NCI-H1436 (cell line): ENCODE data around the gene ZNF598.
A peak's percentile ranks its signal among the peaks of the same experiment; 100 is the strongest.
"Not testable (repeated sequence)": the region's sequence is repeated elsewhere in the genome, so short reads cannot be mapped to it uniquely, and the experiment has no call there.

Source experiments
- DNase-seq: peaks from one replicate; lab custom pipeline; 2025; lab: John Stamatoyannopoulos, UW

The ZNF598 gene

GRCh38 chr16:2040041-2040786 lies 30.6 kb upstream of the ZNF598 start:
- no peak for DNase-seq

DNA sequence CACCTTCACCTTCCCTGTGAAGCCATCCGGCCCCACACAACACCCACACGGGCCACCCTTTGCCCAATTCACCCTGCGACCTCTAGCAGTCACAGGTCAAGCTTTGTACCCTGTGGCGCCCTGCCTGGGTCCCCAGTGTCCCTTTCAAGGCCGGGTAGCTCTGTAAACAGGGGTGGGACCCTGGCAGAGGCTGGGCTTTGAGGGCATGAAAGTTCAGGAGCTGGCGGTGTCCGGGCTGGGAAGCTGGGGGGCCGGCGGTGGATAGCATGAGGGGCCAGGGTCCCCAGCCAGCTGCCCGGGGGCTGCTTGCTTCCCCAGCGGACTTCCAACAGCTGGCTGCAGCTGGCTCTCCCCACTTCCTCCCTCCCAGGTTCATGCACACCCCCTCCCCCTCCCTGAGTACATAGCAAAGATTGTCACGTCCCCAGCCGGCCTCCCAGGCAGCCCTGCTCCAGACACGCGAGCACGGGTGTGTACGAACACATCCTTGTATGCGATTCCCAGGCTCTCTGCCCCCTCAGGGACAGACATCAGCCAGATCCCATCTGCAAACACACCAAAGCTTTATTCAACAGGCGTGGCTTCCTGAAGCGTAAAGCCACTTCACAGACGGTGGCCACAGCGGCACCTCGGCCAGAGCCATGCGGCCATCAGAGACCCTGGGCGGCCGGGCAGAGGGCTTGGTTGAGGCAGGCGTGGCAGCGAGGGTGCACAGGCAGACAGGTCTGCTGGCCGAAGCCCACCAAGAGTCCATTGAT lies 29.8 kb upstream of the ZNF598 start:
- no peak for DNase-seq

DNA sequence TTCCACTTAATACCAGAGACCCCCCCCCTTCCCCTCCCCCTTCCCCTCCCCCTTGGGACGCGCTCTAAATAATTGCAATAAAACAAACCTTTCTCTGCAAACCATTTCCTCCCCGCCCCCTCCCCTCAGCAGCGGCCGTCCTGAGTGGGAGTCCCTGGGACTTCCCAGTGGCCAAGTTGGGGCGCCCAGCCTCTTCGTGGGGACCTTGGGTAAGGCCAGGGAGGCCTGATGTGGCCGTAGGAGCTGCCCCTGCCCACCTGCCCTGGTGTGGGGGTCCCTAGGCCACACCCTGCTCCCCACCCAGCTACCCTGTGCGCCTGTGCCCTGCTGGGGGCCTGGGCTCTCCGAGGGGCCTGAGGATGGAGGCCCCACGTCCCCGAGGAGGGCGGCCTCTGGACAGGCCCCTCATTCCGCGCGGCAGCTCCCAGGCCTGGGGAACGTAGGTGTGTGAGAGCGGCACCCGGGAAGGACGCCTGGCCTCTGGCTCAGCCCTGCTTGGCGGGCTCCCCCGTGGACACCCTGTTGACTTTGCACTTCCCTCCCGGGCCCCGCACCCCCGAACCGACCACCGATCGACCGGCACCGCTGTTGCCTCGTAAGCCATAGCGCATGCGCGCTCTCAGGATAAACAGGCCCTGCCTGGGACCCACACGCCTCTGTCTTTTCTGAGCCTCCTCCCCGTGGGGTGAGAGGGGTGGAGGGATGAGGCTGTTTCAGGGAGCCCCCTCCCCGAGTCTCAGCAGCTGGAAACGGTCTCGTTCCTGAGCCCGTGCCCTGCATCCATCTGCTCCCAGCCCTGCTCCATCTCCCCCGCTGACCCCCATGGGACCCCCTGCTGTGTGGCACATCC lies 29.0 kb upstream of the ZNF598 start:
- no peak for DNase-seq

DNA sequence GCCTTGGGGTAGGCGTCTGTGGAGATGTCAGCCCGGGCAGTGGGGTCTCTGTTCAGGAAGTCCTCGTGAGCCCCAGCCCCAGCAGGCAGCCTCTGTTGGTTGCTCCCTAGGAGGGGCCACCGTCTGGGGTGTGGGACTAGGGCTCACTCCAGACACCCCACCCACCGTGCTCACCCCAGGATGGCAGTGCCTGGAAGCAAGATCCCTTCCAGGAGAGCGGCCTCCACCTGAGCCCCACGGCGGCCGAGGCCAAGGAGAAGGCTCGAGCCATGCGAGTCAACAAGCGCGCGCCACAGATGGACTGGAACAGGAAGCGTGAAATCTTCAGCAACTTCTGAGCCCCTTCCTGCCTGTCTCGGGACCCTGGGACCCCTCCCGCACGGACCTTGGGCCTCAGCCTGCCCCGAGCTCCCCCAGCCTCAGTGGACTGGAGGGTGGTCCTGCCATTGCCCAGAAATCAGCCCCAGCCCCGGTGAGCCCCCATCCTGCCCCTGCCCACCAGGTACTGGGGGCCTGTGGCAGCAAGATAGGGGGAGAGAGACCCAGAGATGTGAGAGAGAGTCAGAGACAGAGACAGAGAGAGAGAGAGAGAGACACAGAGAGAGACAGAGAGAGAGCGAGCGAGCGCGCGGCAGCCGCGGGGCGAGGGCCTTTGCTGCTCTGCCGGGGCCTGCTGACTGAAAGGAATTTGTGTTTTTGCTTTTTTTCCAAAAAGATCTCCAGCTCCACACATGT lies 28.2 kb upstream of the ZNF598 start:
- DNase-seq = no peak

DNA sequence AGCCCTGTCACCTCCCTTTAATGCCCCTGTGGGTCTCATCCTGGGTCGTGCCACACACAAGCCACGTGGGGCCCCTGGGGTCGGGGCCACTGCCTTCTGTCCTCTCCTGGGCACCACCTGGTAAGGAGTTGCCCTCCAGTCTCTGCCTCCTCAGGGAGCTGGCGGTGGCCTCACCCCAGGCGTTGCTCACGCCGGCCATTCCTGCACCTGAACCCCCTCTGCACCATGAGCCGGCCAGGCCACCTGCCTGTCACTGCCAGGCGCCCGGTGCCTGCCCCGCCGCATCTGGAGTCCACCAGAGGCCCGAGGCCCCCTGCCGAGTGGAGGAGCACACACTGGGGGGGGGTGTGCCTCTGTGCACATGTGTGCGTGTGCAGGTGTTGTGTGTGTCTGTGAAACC lies 27.5 kb upstream of the ZNF598 start:
- DNase-seq = no peak

- DNase-seq = no peak
Observed at GRCh38 chr16:2036200-2036966, 26.8 kb upstream of the ZNF598 start.

GRCh38 chr16:2035431-2036199 lies 26.0 kb upstream of the ZNF598 start:
- DNase-seq = peak; percentile 17

GRCh38 chr16:2034696-2035430 lies 25.2 kb upstream of the ZNF598 start:
- DNase-seq = no peak

DNA sequence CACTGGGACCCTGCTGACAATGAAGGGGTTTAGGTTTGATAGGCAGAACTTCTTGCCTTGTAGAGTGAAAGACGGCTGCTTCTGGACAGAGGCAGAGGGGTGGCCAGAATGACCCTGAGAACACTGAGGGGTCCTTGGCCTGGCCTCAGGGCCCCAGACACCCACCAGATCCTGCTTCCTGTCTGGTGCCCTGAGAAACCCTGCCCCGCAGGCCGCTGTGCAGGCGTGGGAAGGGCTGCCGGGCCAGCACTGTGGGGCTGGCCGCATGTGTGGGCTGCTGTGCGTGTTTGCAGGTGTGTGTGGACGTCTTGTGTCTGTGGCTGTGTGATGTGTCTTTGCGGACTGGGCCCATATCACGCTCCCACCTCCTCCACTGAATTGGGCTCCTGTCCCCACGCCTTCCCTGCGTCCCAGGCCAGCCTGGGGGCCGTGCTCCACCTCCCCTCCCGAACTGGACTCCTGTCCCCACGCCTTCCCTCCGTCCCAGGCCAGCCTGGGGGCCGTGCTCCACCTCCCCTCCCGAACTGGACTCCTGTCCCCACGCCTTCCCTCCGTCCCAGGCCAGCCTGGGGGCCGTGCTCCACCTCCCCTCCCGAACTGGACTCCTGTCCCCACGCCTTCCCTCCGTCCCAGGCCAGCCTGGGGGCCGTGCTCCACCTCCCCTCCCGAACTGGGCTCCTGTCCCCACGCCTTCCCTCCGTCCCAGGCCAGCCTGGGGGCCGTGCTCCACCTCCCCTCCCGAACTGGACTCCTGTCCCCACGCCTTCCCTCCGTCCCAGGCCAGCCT lies 24.5 kb upstream of the ZNF598 start:
- not testable (repeated sequence) for DNase-seq

DNA sequence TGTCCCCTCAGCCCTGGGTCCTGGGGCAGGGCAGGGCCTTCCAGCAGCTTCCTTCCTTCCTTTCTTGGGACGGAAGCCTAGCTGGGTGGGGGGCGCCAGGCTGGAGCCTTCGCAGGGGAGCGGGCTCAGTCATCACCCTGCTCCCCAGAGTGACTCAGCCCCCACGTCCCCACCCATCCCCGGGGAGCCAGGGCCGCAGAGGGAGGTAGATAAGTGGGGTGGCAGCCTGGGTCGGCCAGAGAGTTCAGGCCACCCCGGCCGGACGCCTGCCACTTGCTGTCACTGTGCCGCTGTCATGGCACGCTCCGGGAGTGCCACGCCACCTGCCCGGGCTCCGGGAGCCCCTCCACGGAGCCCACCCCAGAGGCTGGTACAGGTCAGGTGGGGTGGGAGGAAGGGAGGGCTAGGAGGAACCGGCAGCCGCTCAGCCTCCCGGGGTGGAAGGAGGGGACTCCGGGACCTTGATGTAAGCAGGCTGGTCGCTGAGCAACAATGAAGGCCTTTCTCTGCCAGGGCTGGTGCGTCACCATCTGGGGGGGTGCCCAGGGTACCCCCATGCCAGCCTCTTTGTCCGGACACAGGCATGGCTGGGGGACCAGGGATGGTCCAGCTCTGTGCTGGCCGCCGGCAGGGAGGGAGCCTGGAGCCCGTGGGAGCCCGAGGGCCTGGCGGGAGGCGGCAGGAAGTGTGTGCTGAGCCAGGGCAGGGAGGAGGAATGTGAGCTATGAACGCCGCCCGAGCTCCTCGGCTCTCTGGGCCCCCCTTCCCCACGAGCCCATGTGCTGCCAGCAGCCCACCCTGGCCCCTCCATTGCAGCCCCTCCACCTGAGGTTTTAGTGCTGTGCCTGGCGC lies 23.7 kb upstream of the ZNF598 start:
- DNase-seq = no peak

DNA sequence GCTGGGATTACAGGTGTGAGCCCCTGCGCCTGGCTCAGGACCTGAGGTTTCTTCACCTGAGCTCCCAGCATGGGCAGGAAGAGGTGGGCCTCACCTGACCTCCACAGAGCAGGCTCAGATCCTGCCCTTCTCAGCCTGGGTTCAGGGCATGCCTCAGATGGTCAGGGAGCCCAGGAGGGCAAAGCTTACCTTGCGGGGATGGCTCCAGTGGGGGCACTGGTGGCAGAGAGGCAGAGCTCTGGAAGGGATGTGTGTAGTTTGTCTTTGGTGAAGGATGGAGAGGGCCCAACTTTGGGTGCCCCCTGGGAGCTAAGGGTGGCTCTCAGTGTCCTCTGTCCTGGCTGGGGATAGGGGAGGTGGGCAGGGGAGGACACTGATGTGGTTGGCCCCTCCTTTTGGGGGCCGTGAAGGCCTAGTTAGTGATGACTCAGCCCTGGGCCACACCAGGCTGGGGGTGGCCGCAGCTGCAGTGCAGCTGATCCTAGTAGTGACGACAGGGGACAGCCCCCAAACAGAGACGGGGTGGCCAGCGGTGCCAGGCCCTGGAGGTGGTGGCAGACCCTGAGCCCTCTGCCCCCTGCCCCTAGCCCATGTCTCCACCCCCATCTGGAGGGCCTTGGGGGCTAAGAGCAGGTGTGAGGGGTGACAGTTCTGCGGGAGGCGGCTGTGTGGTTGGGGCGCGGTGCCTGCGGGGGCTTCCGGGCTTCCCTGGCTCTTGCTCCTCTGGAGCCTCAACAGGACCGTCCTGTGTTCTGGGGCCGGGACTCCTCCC lies 22.9 kb upstream of the ZNF598 start:
- DNase-seq = no peak

DNA sequence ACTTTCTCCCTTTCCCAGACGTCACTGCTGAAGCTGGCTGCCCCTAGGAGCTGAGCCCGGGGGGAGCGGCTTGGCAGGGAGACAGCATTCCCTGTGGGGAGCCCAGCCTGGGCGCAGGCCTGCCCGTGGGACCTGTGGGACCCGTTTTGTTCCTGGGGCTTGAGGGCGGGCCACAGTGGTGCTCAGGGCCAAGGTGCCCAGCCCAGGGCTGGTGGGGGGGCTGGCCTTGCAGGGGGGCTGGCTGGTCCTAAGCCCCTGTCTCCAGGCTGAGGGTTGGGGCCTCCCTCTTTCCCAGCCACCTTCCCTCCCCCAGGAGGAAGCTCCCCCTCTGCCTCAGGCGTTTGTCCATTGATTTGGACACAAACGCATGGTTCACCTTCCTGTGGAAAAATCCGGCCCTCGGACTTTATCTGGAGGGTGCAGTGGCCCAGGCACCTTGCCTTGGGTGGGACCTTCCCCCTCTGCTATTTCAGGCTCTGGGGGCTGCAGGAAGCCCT lies 21.5 kb upstream of the ZNF598 start:
- no peak for DNase-seq

DNA sequence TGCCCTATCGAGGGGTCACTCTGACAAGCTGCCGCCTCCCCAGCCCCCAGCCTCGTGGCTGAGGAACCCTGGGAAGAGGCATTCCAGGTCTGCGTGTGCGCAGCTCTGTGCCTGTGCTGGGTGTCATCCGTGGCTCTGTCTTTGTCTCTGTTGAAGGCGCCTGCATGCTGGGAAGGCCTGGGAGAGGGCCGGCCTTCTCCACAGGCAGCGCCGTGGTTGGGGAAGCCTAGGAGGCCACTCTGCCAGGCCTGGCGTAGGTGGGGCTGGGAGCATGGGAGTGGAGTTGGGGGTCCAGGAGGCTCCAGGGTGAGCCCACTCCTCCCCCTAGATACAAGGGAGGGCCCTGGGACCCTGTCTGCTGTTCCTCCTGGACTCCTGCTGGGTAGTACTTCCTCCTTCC lies 20.4 kb upstream of the ZNF598 start:
- no peak for DNase-seq

DNA sequence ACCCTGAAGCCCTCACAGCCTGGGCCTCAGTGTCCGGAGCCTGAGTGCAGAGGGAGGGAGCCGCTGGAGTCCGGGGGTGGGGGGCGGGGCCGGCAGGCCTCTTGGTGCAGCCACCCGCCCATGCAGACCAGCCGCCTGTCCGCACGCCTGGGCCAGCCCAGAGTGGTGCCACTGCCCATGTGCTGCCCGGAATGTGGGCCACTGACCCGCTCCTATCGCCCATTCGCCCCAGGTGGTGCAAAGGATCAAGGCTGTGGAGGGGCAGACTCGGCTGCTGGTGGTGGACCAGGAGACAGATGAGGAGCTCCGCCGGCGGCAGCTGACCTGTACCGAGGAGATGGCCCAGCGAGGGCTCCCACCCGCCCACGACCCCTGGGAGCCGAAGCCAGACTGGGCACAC lies 19.7 kb upstream of the ZNF598 start:
- DNase-seq = no peak

DNA sequence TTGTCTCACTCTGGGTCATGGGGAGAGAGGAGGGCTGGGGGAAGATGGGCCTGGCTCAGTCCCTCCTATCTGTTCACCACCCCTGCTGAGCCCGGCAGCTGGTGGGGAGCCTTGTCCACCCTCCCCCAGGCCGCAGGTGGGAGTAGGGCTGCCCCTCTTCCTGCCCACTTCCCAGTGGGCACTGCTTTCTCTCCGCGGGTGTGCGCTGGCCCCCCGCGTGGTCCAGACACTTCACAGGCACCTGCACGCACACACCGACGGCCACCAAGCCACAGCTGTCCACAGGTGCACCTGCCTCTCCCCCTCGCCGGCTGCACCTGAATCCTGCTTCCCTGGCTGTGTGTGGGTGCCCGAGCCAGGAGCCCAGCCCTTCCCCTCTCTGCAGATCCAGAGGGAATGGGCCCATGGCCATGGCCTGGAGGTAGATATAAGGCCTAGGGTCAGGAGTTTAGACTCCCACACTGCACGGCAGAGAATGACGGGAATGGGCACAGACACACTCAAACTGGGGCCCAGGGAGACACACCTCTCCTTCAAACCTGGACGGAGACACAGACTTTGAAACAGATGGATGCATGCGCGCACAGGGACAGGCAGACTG lies 19.1 kb upstream of the ZNF598 start:
- DNase-seq = no peak

DNA sequence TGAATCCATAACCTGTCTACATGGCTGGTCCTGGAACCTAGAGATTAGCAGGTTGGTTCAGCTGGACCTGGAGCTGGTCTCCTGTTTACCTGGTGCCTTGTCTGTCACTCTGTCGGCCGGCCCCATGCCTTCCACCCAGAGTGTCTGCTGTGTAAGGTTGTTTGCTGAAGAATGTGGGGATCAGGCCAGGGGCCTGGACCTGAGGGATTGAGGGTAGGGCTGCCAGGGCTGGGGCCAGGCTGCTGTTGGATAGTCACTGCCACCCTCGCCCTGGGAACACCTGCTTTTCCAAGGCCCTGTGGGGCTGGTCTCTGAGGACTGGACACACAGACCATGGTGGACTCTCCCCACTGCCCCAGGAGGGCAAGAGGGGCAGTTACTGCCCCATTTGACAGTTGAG lies 18.5 kb upstream of the ZNF598 start:
- DNase-seq = no peak
